Measurements from ENCODE around the gene ZNF831.

Gene ZNF831

DNA sequence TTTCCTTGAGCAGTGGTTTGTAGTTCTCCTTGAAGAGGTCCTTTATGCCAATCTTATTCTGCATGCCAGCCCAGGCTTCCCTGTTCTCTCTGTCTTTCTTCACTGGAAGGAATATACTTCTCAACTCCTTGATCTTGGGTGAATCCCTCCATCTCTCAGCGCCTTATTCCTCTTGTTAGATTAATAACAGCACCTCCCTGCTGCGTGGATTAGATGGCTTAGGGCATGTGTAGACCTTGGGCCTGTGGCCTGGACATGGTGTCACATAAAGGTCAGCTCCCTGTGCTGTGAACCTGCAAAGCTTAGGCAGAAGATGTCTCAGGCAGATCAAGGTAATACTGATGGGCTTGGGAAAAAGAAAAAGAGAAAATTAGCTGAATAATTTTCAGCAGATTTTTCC lies 18.3 kb downstream of the ZNF831 start:
- no peak for DNase-seq (ENCODE audit: low spot score)

GRCh38 chr20:59182401-59183044 lies 18.9 kb downstream of the ZNF831 start:
- no peak for DNase-seq (ENCODE audit: low spot score)

DNA sequence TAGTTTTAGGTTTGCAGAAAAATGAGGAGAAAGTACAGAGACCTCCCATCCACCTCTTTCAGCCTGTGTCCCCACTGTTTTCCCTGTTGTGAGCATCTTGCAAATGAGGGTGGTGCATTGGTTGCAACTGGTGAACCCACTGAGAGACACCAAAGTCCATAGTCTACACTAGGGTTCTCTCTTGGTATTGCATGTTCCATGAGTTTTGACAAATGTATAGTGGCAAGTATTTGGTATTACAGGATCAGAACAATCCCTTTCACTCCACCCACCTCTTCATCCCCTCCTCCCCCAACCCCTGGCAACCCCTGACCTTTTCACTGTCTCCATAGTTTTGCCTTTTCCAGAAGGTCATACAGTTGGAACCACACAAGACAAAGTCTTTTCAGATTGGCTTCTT lies 20.1 kb downstream of the ZNF831 start:
- no peak for DNase-seq (ENCODE audit: low spot score)

- no peak for DNase-seq (ENCODE audit: low spot score)
These were observed 21.3 kb downstream of the ZNF831 start for GRCh38 chr20:59184880-59185447.

DNA sequence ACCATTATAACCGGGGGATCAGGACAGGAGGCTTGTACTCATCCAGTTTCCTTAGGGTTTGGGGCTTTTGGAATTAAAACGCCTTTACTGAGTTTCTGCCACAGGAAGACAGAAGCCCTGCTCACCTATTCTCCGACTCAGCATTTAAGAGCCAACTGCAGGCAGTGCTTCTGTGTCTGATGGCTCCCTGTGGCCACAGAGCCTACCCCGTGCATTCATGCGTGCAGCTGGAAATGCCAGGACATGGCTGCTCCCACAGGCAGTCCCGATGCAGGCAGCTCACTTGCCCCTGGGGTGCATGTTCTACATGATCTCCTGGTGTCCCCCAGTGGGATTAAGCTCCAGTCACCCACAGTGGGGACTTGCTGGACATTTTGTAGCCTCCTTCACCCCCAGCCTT lies 22.2 kb downstream of the ZNF831 start:
- DNase-seq (ENCODE audit: low spot score): no peak

- DNase-seq (ENCODE audit: low spot score): no peak
These were observed 26.8 kb downstream of the ZNF831 start for GRCh38 chr20:59190466-59190865.

DNA sequence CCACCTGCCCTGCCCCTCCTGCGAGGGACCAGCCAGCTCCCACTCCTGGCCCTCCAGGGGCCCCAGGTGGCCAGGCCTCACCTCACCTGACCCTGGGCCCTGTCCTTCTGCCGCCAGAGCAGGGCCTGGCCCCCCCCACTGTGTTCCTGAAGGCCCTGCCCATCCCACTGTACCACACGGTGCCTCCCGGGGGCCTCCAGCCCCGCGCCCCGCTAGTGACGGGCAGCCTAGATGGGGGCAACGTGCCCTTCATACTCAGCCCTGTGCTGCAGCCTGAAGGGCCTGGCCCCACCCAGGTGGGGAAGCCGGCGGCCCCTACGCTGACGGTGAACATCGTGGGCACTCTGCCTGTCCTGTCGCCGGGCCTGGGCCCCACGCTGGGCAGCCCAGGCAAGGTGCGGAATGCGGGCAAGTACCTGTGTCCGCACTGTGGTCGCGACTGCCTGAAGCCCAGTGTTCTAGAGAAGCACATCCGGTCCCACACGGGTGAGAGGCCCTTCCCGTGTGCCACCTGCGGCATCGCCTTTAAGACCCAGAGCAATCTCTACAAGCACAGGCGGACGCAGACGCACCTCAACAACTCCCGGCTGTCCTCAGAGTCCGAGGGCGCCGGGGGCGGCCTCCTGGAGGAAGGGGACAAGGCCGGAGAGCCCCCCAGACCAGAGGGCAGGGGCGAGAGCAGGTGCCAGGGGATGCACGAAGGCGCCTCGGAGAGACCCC lies 27.6 kb downstream of the ZNF831 start:
- no peak for DNase-seq (ENCODE audit: low spot score)

GRCh38 chr20:59191756-59192532 lies 28.3 kb downstream of the ZNF831 start:
- no peak for DNase-seq (ENCODE audit: low spot score)

DNA sequence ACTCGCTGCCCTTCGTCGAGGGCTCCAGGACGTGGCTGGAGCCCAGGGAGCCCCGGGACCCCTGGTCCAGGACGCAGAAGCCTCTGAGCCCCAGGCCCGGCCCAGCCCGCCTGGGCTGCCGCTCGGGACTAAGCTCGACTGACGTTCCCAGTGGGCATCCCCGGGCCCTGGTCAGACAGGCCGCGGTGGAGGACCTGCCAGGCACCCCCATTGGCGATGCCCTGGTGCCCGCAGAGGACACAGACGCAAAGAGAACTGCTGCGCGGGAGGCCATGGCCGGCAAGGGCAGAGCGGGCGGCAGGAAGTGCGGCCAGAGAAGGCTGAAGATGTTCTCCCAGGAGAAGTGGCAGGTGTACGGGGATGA lies 28.9 kb downstream of the ZNF831 start:
- DNase-seq (ENCODE audit: low spot score): no peak

DNA sequence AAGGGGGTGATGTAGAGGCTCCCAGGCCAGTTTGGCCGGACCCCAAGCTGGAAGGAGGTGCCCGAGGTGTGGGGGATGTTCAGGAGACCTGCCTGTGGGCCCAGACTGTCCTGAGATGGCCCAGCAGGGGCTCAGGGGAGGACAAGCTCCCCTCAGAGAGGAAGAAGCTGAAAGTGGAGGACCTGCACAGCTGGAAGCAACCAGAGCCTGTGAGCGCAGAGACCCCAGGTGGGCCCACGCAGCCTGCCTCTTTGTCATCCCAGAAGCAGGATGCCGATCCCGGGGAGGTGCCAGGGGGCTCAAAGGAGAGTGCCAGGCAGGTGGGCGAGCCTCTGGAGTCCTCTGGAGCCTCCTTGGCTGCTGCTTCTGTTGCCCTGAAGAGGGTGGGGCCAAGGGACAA lies 29.7 kb downstream of the ZNF831 start:
- no peak for DNase-seq (ENCODE audit: low spot score)

DNA sequence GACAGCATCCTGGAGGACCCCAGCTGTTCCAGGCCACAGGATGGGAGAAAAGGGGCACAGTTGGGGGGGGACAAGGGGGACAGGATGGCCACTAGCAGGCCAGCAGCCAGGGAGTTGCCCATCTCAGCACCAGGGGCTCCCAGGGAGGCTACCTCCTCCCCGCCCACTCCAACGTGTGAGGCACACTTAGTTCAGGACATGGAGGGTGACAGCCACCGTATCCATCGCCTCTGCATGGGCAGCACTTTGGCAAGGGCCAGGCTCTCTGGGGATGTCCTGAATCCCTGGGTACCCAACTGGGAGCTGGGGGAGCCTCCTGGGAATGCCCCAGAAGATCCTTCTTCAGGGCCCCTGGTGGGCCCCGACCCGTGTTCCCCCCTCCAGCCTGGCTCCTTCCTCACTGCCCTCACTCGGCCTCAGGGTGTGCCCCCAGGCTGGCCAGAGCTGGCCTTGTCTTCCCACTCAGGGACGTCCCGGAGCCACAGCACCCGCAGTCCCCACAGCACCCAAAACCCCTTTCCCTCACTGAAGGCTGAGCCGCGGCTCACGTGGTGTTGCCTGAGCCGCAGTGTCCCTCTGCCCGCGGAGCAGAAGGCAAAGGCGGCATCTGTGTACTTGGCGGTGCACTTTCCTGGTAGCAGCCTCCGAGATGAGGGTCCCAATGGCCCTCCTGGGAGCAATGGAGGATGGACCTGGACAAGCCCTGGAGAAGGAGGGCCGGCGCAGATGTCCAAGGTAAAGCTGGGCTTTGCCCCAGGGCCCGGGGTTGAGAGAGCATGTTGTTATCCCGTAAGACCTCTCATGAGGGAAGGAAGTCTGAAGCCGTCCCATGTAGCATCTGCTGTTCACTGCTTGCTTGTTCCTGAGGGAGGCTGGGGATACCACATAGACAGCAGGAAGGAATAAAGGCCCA lies 30.7 kb downstream of the ZNF831 start:
- DNase-seq (ENCODE audit: low spot score): no peak

GRCh38 chr20:59195316-59195993 lies 31.8 kb downstream of the ZNF831 start:
- DNase-seq (ENCODE audit: low spot score): no peak

DNA sequence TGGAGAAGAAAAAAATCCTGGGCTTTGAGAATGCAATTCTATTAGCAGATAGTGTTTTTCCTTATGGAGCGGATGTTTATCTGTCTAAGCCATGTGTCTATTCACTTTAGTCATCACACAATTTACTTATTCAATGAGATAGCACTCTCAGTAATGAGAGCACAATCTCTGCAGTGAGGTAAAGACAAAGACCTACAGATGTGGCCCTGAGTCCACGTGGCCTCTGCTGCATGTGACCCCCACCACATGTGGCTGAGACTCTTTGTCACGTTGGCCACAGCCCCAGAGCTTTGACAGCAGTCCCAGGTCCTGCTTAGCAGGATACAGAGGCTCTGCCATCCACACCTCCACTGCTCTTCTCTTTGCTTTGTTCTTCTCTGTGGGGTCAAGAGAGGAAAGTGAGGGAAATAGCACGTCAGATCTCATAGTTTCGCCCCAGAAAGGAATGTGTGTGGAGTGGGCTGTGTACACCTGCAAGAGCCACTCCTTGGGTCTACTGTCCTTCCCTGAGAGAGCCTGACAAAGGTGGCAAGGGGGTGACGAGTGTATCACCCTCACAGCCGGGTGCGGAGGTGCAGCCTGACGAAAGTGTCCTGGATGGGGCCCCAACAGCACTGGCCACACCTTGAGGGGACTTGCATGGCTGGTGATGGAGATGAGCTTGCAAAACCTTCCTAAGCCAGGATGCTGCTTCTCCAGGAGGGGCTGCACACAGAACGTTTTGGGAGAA lies 40.7 kb downstream of the ZNF831 start:
- no peak for DNase-seq (ENCODE audit: low spot score)

- DNase-seq (ENCODE audit: low spot score): no peak
These were observed 41.4 kb downstream of the ZNF831 start for GRCh38 chr20:59205044-59205443.

DNA sequence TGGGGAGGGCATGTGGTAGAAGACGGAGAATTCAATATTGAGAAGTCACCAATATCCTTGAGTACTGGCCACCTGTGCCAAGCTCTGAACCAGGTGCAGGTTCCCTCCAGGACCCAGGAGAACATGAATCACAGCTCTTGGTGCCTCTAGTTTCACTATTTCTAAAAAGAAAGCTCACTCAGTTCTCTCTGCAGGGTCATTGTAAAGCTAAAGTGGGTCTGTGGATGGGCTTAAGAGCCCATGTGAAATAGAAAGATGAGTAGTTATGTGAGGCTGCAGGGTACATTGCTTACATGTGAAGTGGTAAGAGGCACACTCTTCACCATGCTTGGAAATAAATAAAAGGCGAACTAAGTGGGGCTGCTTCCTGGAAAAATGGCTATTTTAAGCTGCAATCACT lies 43.6 kb downstream of the ZNF831 start:
- no peak for DNase-seq (ENCODE audit: low spot score)

- peak; percentile 29 for DNase-seq (ENCODE audit: low spot score)
These were observed 44.2 kb downstream of the ZNF831 start for GRCh38 chr20:59207742-59208357.

- DNase-seq (ENCODE audit: low spot score): no peak
These were observed 46.6 kb downstream of the ZNF831 start for GRCh38 chr20:59210186-59210585.

- no peak for DNase-seq (ENCODE audit: low spot score)
These were observed 47.7 kb downstream of the ZNF831 start for GRCh38 chr20:59211208-59211765.

GRCh38 chr20:59214073-59214472 lies 50.5 kb downstream of the ZNF831 start:
- no peak for DNase-seq (ENCODE audit: low spot score)

All from AG08395 (cell line).